ENCODE results near the gene BRF1. TPM values are rescaled to one million over a fixed set of nuclear protein-coding genes. Genes with fewer than 3 reads are reported as not detected.

Gene BRF1
- total RNA-seq, 2 experiments from 2014 or later: 23.7 to 26.4 TPM

GRCh38 chr14:105218611-105219010 lies 82.2 kb downstream of the BRF1 start:
- no peak overlapping the region for H3K27ac ChIP-seq (ENCODE audit: low read depth, low read length, poor library complexity, severe bottlenecking)
- H3K79me2 ChIP-seq (ENCODE audit: insufficient read depth, low read depth, low read length): no peaks in the 10 kb centered on the region
- H3K4me3 ChIP-seq (ENCODE audit: low read depth, low read length, poor library complexity, severe bottlenecking): no peak overlapping the region
- no peaks in the 10 kb centered on the region for H3K9me2 ChIP-seq (ENCODE audit: insufficient read depth, low read length)
- no peaks in the 10 kb centered on the region for H4K20me1 ChIP-seq (ENCODE audit: insufficient read depth, low read length)
- intact Hi-C loops (cut with micrococcal nuclease; ENCODE audit: unreplicated experiment): no loop called here
- no peak overlapping the region for H2AFZ ChIP-seq (ENCODE audit: low read length)
- ChIA-PET CTCF (ENCODE audit: unreplicated experiment) (no interaction called here), POLR2A (no interaction called here)
- H3K36me3 ChIP-seq (ENCODE audit: insufficient read depth, low read length): no peaks in the 10 kb centered on the region
- DNase-seq (ENCODE audit: low spot score): no peak
- BruUV-seq (replicated peaks): no TSS peak
- TF ChIP-seq CTCF (conservative IDR thresholded peaks at IDR 0.05; ENCODE audit: low read length) (no peak), EZH2phosphoT487 (IDR thresholded peaks at IDR 0.05; ENCODE audit: borderline replicate concordance, low read depth, low read length) (no peak)
- no peak overlapping the region for H3K4me2 ChIP-seq (ENCODE audit: low read length)
- no peaks in the 10 kb centered on the region for H3K9me3 ChIP-seq (ENCODE audit: low read length)
- H3K4me1 ChIP-seq (ENCODE audit: insufficient read depth, low read length, poor library complexity, severe bottlenecking): no peaks in the 10 kb centered on the region

GRCh38 chr14:105217774-105218173 lies 83.0 kb downstream of the BRF1 start:
- TF ChIP-seq EZH2phosphoT487 (IDR thresholded peaks at IDR 0.05; ENCODE audit: borderline replicate concordance, low read depth, low read length) (no peak), CTCF (conservative IDR thresholded peaks at IDR 0.05; ENCODE audit: low read length) (no peak)
- CTCF ChIA-PET (ENCODE audit: unreplicated experiment): no interaction called here
- no peak for DNase-seq (ENCODE audit: low spot score)
- H3K79me2 ChIP-seq (ENCODE audit: insufficient read depth, low read depth, low read length): no peaks in the 10 kb centered on the region
- intact Hi-C loops (cut with micrococcal nuclease; ENCODE audit: unreplicated experiment): no loop called here
- no peaks in the 10 kb centered on the region for H3K9me2 ChIP-seq (ENCODE audit: insufficient read depth, low read length)
- POLR2A ChIA-PET: no interaction called here
- H3K36me3 ChIP-seq (ENCODE audit: insufficient read depth, low read length): no peaks in the 10 kb centered on the region
- no peak overlapping the region for H2AFZ ChIP-seq (ENCODE audit: low read length)
- no peaks in the 10 kb centered on the region for H4K20me1 ChIP-seq (ENCODE audit: insufficient read depth, low read length)
- BruUV-seq (replicated peaks): no TSS peak
- no peak overlapping the region for H3K4me2 ChIP-seq (ENCODE audit: low read length)
- no peaks in the 10 kb centered on the region for H3K9me3 ChIP-seq (ENCODE audit: low read length)
- H3K4me1 ChIP-seq (ENCODE audit: insufficient read depth, low read length, poor library complexity, severe bottlenecking): no peaks in the 10 kb centered on the region
- H3K4me3 ChIP-seq (ENCODE audit: low read depth, low read length, poor library complexity, severe bottlenecking): no peak overlapping the region
- no peak overlapping the region for H3K27ac ChIP-seq (ENCODE audit: low read depth, low read length, poor library complexity, severe bottlenecking)

DNA sequence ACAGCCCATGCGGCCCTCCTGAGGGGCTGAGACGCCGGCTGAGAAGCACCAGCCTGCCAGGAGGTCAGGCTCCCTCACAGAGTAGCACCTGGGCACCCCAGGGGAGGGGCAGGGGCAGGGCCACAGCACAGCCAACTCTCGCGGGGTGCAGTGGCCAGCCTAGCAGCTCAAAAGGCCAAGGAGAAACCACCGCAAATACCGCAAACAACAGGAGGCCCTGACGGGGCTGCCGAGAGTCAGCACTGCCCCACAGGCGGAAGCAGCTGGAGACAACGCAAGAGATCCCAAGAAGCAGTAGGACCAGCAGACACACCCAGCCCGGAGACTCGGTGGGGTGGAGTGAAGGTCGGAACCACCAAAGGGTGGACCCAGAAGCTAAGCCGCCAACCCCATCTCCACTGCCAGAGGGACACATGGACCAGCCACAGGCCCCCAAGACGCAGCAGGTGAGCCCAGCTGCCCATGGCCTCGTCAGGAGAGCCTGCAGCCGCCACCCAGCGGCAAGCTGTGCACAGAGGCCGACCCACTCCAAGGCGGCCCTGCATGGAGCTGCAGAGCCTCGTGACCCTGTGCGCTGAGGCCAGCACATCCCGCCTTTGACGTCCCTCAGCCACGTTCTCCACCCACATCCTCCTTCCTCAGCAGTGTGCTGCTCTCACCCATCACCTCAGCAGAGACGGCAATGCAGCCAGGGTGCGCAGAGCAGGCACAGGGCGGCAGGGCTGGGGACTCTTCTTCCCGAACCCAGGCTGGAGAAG lies 84.1 kb downstream of the BRF1 start:
- ChIA-PET POLR2A (no interaction called here), CTCF (ENCODE audit: unreplicated experiment) (no interaction called here)
- Histone ChIP-seq H3K36me3 (ENCODE audit: insufficient read depth, low read length) (no peaks in the 10 kb centered on the region), H3K27ac (ENCODE audit: low read depth, low read length, poor library complexity, severe bottlenecking) (no peak overlapping the region), H4K20me1 (ENCODE audit: insufficient read depth, low read length) (no peaks in the 10 kb centered on the region), H3K4me2 (ENCODE audit: low read length) (no peak overlapping the region), H3K9me3 (ENCODE audit: low read length) (no peaks in the 10 kb centered on the region), H3K79me2 (ENCODE audit: insufficient read depth, low read depth, low read length) (no peaks in the 10 kb centered on the region), H3K9me2 (ENCODE audit: insufficient read depth, low read length) (no peaks in the 10 kb centered on the region), H3K4me1 (ENCODE audit: insufficient read depth, low read length, poor library complexity, severe bottlenecking) (no peaks in the 10 kb centered on the region), H3K4me3 (ENCODE audit: low read depth, low read length, poor library complexity, severe bottlenecking) (no peak overlapping the region), H2AFZ (ENCODE audit: low read length) (no peak overlapping the region)
- intact Hi-C loops (cut with micrococcal nuclease; ENCODE audit: unreplicated experiment): no loop called here
- TF ChIP-seq CTCF (conservative IDR thresholded peaks at IDR 0.05; ENCODE audit: low read length) (no peak), EZH2phosphoT487 (IDR thresholded peaks at IDR 0.05; ENCODE audit: borderline replicate concordance, low read depth, low read length) (no peak)
- DNase-seq (ENCODE audit: low spot score): no peak
- BruUV-seq (replicated peaks): no TSS peak

Measured in OCI-LY7 (cell line).